Endothelial cell of umbilical vein (primary cell): Measurements from ENCODE around the gene FBXO30.

Experiments used
- CTCF ChIP-seq, 2 donors: IDR thresholded peaks; 1 replicate in 1 of 2; 2 replicates in 1 of 2; pipeline ENCODE4 v1.5.1; 2011; ENCODE audit warnings: low read length in 2 of 2, mild to moderate bottlenecking in 2 of 2, moderate library complexity in 2 of 2, control low read depth in 1 of 2, inconsistent platforms in 1 of 2, low read depth in 1 of 2; ENCODE audit not compliant: insufficient read depth in 1 of 2; ENCODE audit errors: extremely low read depth in 1 of 2
- EZH2 ChIP-seq: IDR thresholded peaks from 2 replicates; pipeline ENCODE4 v1.6.1; 2012; ENCODE audit warnings: borderline replicate concordance, low read depth, mild to moderate bottlenecking, moderate library complexity, low read length, inconsistent platforms; ENCODE audit not compliant: severe bottlenecking
- FOS ChIP-seq: IDR thresholded peaks from 2 replicates; pipeline ENCODE4 v1.6.1; 2011; ENCODE audit warnings: mild to moderate bottlenecking, low read length, moderate library complexity, borderline replicate concordance; ENCODE audit not compliant: insufficient read depth
- GATA2 ChIP-seq: IDR thresholded peaks from 2 replicates; pipeline ENCODE4 v1.7.0; 2011; ENCODE audit warnings: low read depth, mild to moderate bottlenecking, moderate library complexity, mixed read lengths, low read length; ENCODE audit not compliant: insufficient read length, insufficient read depth
- MAX ChIP-seq: IDR thresholded peaks from 2 replicates; pipeline ENCODE4 v1.6.1; 2011; ENCODE audit not compliant: insufficient read depth, insufficient read length
- MYC ChIP-seq: IDR thresholded peaks from one replicate; pipeline ENCODE4 v1.6.1; 2011; ENCODE audit warnings: mild to moderate bottlenecking, low read depth, low read length
- POLR2A ChIP-seq: IDR thresholded peaks from 2 replicates; pipeline ENCODE4 v1.6.1; 2012; ENCODE audit warnings: low read depth, mild to moderate bottlenecking, control low read depth, low read length
- POLR2AphosphoS5 ChIP-seq: IDR thresholded peaks from 2 replicates; pipeline ENCODE4 v1.6.1; 2012; ENCODE audit warnings: low read depth, mild to moderate bottlenecking, control low read depth, low read length, moderate library complexity; ENCODE audit not compliant: insufficient read depth

GRCh38 chr6:145829950-145830349 is 15.4 kb upstream of the FBXO30 start:
- TF ChIP-seq CTCF (IDR thresholded peaks at IDR 0.05; ENCODE audit: extremely low read depth in 1 of 2, insufficient read depth in 1 of 2, low read depth in 1 of 2, low read length in 2 of 2) = no peak
- TF ChIP-seq POLR2A = no peak
- no peak for TF ChIP-seq EZH2
- TF ChIP-seq MAX = no peak
- TF ChIP-seq POLR2AphosphoS5 = no peak
- TF ChIP-seq MYC = no peak
- no peak for TF ChIP-seq FOS
- no peak for TF ChIP-seq GATA2
